ENCODE data around the gene PRAMEF20.

Gene PRAMEF20

DNA sequence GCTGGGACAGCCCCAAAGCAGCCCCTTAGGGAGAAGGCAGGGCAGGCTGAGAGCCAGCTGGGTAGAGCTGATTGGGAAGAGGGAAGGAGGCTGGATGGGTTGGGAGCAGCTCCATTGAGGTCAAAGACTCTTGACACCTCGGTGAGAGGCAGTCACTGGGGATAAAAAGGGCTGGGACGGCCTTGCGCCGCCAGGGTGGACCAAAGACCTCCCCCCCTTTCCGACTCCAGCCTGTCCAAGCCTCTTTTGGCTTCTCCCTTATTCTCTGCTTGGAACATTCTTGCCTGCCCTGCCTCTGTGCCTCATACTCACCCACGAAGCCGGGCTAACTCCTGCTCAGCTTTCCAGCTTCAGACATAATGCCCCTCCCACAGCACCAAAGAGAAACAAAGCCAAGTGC lies 52.4 kb downstream of the PRAMEF20 start:
- DNase-seq (ENCODE audit: low spot score), result no peak

DNA sequence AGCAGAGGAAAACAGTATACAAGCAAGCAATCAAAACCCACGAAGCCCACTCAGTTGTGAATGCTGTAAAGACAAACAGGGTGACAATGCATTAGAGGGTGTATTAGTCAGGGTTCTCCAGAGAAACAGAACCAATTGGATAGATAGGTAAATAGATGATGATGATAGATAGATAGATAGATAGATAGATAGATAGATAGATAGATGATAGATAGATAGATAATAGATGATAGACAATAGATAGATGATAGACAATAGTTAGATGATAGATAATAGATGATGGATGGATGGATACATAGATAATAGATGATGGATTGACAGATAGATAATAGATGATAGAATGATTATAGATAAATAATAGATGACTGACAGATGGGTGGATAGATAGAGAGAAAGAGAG lies 55.3 kb downstream of the PRAMEF20 start:
- no peak for DNase-seq (ENCODE audit: low spot score)

DNA sequence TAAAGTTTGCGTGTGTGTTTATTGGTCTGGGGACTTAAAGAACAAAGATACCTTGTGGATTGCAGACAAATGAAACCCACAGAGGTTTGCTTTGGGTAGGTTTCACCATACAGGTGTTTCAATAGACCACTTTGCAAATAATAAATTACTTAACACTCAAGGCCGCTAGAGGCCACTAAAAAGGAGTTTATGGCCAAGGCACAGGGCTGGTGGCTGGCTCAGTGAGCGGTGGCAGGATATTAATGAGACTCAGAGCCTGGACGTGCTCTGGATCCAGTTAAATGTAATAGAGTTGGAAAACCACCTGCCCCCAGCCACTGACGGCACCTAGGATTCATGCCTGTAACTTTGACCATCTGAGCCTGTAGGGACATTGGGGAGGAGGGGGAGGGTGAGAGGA lies 59.1 kb downstream of the PRAMEF20 start:
- peak; percentile 6 for DNase-seq (ENCODE audit: low spot score)
